Measurements from ENCODE around the gene EIF4B.

DNA sequence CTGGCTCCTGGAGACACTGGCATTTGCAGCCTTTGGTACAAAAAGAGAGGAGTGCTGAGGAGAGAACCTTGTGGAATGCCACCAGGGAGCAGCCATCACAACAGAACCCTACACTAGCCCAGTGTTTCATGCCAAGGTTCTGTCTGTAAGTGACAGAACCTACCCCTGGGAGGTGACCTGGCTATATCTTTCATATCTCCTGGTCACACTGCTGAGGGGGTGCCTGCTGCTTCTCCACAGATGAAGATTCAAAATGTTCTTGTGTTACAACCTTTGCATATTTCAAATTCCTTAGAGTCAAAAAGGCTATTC is 12.7 kb upstream of the EIF4B start:
- no peak for TF ChIP-seq MYC (IDR thresholded peaks at IDR 0.05; ENCODE audit: low read depth, low read length)
- TF ChIP-seq MYC (CRISPR knock-in tag; IDR thresholded peaks at IDR 0.05; ENCODE audit: borderline replicate concordance, low read depth): no peak
- TF ChIP-seq, protein P1, sequence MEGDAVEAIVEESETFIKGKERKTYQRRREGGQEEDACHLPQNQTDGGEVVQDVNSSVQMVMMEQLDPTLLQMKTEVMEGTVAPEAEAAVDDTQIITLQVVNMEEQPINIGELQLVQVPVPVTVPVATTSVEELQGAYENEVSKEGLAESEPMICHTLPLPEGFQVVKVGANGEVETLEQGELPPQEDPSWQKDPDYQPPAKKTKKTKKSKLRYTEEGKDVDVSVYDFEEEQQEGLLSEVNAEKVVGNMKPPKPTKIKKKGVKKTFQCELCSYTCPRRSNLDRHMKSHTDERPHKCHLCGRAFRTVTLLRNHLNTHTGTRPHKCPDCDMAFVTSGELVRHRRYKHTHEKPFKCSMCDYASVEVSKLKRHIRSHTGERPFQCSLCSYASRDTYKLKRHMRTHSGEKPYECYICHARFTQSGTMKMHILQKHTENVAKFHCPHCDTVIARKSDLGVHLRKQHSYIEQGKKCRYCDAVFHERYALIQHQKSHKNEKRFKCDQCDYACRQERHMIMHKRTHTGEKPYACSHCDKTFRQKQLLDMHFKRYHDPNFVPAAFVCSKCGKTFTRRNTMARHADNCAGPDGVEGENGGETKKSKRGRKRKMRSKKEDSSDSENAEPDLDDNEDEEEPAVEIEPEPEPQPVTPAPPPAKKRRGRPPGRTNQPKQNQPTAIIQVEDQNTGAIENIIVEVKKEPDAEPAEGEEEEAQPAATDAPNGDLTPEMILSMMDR (IDR thresholded peaks at IDR 0.05 in 2 of 3, conservative IDR thresholded peaks at IDR 0.05 in 1 of 3; ENCODE audit: insufficient read depth in 2 of 3, low read depth in 1 of 3, low read length in 3 of 3): no peak
- no peak for TF ChIP-seq TCFL5 (CRISPR knock-in tag; conservative IDR thresholded peaks at IDR 0.05)
- no peak for TF ChIP-seq FOXK2 (conservative IDR thresholded peaks at IDR 0.05 in 1 of 2, IDR thresholded peaks at IDR 0.05 in 1 of 2; ENCODE audit: low read depth in 2 of 2)
- TF ChIP-seq ZC3H11A (IDR thresholded peaks at IDR 0.05; ENCODE audit: low read depth, low read length): no peak
- TF ChIP-seq MAX (CRISPR knock-in tag; IDR thresholded peaks at IDR 0.05): no peak
- no peak for TF ChIP-seq TEAD1 (CRISPR knock-in tag; IDR thresholded peaks at IDR 0.05)
- TF ChIP-seq SIX5 (IDR thresholded peaks at IDR 0.05; ENCODE audit: borderline replicate concordance in 1 of 2, insufficient read depth in 1 of 2, low read depth in 1 of 2, low read length in 2 of 2): no peak
- TF ChIP-seq KAT7 (CRISPR knock-in tag; IDR thresholded peaks at IDR 0.05; ENCODE audit: borderline replicate concordance): no peak
- no peak for TF ChIP-seq PML (IDR thresholded peaks at IDR 0.05; ENCODE audit: low read length)
